ENCODE data around the gene S100A16. TPM values are rescaled to one million over a fixed set of nuclear protein-coding genes. Genes with fewer than 3 reads are reported as not detected.
A peak's percentile ranks its signal among the peaks of the same experiment; 100 is the strongest.

Gene S100A16
- total and polyA plus RNA-seq, 9 of the 15 experiments (the other 6 are each of a cell fraction or from before 2014, with no cell fraction given): 1.6 to 6.9 (median 4.3) TPM

DNA sequence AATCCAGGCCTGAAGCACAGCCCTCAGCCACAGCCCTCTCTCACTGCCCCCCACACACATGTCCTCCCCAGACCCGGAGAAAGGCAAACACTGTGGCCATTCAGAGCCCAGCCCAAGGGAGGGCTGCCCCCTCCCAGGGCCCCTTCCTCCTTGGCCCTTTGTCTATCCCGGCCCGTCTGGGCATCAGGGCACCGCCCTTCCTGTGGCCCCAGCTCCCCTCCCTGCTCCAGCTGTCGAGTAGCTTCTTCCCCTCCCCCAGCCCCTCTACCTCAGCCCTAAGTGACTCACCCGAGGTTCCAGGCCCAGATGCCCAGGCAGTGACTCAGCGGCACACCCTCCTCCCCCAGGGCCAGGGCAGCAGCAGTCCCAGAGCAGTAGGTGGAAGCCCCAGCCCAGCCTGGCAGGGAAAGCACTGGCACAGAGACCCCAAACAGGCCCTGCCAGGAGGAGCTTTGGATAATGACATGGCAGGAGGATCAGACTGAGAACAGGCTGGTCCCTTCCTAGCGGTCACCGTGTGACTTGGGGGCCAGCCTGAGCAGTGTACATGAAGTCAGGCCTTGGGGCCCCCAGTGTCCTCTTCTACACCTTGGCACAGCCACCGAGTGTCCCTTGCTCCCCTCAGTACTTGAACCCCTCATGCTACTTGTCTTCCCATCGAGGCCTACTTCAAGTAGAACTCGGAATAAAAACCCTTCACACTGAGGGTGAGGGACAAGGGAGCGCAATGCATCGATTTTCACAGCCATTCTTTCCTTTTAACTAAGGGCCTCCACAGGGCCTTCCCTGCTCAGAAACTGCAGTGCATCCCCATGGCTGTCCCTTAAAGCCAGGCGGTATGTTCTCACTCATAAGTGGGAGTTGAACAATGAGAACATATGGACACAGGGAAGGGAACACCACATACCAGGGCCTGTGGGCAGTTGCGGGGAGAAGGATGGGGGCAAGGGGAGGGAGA, 46.2 kb downstream of the S100A16 start (continued):
- TF ChIP-seq, protein P1, sequence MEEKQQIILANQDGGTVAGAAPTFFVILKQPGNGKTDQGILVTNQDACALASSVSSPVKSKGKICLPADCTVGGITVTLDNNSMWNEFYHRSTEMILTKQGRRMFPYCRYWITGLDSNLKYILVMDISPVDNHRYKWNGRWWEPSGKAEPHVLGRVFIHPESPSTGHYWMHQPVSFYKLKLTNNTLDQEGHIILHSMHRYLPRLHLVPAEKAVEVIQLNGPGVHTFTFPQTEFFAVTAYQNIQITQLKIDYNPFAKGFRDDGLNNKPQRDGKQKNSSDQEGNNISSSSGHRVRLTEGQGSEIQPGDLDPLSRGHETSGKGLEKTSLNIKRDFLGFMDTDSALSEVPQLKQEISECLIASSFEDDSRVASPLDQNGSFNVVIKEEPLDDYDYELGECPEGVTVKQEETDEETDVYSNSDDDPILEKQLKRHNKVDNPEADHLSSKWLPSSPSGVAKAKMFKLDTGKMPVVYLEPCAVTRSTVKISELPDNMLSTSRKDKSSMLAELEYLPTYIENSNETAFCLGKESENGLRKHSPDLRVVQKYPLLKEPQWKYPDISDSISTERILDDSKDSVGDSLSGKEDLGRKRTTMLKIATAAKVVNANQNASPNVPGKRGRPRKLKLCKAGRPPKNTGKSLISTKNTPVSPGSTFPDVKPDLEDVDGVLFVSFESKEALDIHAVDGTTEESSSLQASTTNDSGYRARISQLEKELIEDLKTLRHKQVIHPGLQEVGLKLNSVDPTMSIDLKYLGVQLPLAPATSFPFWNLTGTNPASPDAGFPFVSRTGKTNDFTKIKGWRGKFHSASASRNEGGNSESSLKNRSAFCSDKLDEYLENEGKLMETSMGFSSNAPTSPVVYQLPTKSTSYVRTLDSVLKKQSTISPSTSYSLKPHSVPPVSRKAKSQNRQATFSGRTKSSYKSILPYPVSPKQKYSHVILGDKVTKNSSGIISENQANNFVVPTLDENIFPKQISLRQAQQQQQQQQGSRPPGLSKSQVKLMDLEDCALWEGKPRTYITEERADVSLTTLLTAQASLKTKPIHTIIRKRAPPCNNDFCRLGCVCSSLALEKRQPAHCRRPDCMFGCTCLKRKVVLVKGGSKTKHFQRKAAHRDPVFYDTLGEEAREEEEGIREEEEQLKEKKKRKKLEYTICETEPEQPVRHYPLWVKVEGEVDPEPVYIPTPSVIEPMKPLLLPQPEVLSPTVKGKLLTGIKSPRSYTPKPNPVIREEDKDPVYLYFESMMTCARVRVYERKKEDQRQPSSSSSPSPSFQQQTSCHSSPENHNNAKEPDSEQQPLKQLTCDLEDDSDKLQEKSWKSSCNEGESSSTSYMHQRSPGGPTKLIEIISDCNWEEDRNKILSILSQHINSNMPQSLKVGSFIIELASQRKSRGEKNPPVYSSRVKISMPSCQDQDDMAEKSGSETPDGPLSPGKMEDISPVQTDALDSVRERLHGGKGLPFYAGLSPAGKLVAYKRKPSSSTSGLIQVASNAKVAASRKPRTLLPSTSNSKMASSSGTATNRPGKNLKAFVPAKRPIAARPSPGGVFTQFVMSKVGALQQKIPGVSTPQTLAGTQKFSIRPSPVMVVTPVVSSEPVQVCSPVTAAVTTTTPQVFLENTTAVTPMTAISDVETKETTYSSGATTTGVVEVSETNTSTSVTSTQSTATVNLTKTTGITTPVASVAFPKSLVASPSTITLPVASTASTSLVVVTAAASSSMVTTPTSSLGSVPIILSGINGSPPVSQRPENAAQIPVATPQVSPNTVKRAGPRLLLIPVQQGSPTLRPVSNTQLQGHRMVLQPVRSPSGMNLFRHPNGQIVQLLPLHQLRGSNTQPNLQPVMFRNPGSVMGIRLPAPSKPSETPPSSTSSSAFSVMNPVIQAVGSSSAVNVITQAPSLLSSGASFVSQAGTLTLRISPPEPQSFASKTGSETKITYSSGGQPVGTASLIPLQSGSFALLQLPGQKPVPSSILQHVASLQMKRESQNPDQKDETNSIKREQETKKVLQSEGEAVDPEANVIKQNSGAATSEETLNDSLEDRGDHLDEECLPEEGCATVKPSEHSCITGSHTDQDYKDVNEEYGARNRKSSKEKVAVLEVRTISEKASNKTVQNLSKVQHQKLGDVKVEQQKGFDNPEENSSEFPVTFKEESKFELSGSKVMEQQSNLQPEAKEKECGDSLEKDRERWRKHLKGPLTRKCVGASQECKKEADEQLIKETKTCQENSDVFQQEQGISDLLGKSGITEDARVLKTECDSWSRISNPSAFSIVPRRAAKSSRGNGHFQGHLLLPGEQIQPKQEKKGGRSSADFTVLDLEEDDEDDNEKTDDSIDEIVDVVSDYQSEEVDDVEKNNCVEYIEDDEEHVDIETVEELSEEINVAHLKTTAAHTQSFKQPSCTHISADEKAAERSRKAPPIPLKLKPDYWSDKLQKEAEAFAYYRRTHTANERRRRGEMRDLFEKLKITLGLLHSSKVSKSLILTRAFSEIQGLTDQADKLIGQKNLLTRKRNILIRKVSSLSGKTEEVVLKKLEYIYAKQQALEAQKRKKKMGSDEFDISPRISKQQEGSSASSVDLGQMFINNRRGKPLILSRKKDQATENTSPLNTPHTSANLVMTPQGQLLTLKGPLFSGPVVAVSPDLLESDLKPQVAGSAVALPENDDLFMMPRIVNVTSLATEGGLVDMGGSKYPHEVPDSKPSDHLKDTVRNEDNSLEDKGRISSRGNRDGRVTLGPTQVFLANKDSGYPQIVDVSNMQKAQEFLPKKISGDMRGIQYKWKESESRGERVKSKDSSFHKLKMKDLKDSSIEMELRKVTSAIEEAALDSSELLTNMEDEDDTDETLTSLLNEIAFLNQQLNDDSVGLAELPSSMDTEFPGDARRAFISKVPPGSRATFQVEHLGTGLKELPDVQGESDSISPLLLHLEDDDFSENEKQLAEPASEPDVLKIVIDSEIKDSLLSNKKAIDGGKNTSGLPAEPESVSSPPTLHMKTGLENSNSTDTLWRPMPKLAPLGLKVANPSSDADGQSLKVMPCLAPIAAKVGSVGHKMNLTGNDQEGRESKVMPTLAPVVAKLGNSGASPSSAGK (IDR thresholded peaks at IDR 0.05): no peak
- TF ChIP-seq ETV5 (CRISPR knock-in tag; IDR thresholded peaks at IDR 0.05; ENCODE audit: low read depth) (peak; percentile 81), ZBTB26 (CRISPR knock-in tag; IDR thresholded peaks at IDR 0.05) (peak; percentile 28; the same call in 1 of the 2 replicates), ZNF584 (CRISPR knock-in tag; IDR thresholded peaks at IDR 0.05; ENCODE audit: low read depth) (no peak), ASH1L (IDR thresholded peaks at IDR 0.05; ENCODE audit: borderline replicate concordance, low read depth, partially characterized antibody) (no peak), ZBTB9 (CRISPR knock-in tag; IDR thresholded peaks at IDR 0.05) (peak; percentile 44)

Measured in K562 (cell line).